Common myeloid progenitor, CD34-positive (primary cell): Measurements from ENCODE around the gene C19orf85.
"Not testable (repeated sequence)": the region's sequence is repeated elsewhere in the genome, so short reads cannot be mapped to it uniquely, and the experiment has no call there.

ENCODE experiments used
- CTCF ChIA-PET: fragments of 350-600 bp; sonication (Branson Sonifier 250); formaldehyde crosslinking; loops from one replicate; lab custom pipeline; 2021; ENCODE audit warnings: antibody characterized with exemption; lab: Charles Lee
- POLR2A ChIA-PET: fragments of 350-600 bp; sonication (Branson Sonifier 250); formaldehyde crosslinking; loops from one replicate; lab custom pipeline; 2021; ENCODE audit warnings: antibody characterized with exemption; lab: Charles Lee
- DNase-seq, 3 donors: peaks; one replicate each; pipeline versions ENCODE4 v3.0.0 to v3.0.0-alpha.2; 2013
- H3K27ac ChIP-seq, 2 experiments: 1 replicate in 1 of 2; 2 replicates in 1 of 2; pipeline ENCODE4 v1.7.0; 2013; ENCODE audit warnings: inconsistent platforms in 2 of 2, low read length in 2 of 2, mild to moderate bottlenecking in 2 of 2, low read depth in 1 of 2, moderate library complexity in 1 of 2; ENCODE audit not compliant: severe bottlenecking in 2 of 2, insufficient read depth in 1 of 2, poor library complexity in 1 of 2
- H3K27me3 ChIP-seq, 5 experiments: replicated peaks in 2 of 5; 1 replicate in 3 of 5; 2 replicates in 2 of 5; pipeline versions ENCODE4 v1.6.1 to v1.7.0; 2013; ENCODE audit warnings: low read length in 4 of 5, mild to moderate bottlenecking in 2 of 5, moderate library complexity in 2 of 5, inconsistent platforms in 1 of 5; ENCODE audit not compliant: insufficient read depth in 5 of 5, control insufficient read depth in 4 of 5
- H3K36me3 ChIP-seq, 4 experiments: 1 replicate in 2 of 4; 2 replicates in 2 of 4; pipeline versions ENCODE4 v1.6.1 to v1.7.0; 2013; ENCODE audit warnings: low read length in 3 of 4, control low read depth in 1 of 4, mild to moderate bottlenecking in 1 of 4; ENCODE audit not compliant: control insufficient read depth in 4 of 4, insufficient read depth in 4 of 4
- H3K4me1 ChIP-seq, 4 experiments: 1 replicate in 3 of 4; 2 replicates in 1 of 4; pipeline versions ENCODE4 v1.6.1 to v1.7.1; 2013; ENCODE audit warnings: low read length in 3 of 4, mild to moderate bottlenecking in 3 of 4, control low read depth in 1 of 4, inconsistent platforms in 1 of 4, moderate library complexity in 1 of 4; ENCODE audit not compliant: control insufficient read depth in 4 of 4, insufficient read depth in 4 of 4; ENCODE audit errors: control extremely low read depth in 1 of 4
- H3K4me3 ChIP-seq, 7 experiments: 1 replicate in 4 of 7; 2 replicates in 3 of 7; pipeline versions ENCODE4 v1.5.1 to v1.7.0; 2013; ENCODE audit warnings: mild to moderate bottlenecking in 7 of 7, low read length in 6 of 7, moderate library complexity in 6 of 7, inconsistent platforms in 2 of 7, low read depth in 2 of 7, control low read depth in 1 of 7; ENCODE audit not compliant: insufficient read depth in 4 of 7, control insufficient read depth in 1 of 7; ENCODE audit errors: extremely low read depth in 1 of 7
- H3K9me3 ChIP-seq, 5 experiments: 1 replicate in 4 of 5; 2 replicates in 1 of 5; pipeline versions ENCODE4 v1.6.1 to v1.7.1; 2013; ENCODE audit warnings: low read length in 4 of 5, mild to moderate bottlenecking in 2 of 5, inconsistent platforms in 1 of 5, low read depth in 1 of 5, moderate library complexity in 1 of 5; ENCODE audit not compliant: control insufficient read depth in 4 of 5, insufficient read depth in 2 of 5; ENCODE audit errors: control extremely low read depth in 1 of 5
- WGBS: methylation state at CpG from one replicate; pipeline ENCODE4 v1.1.5; 2013; ENCODE audit not compliant: insufficient coverage; 5-methylcytosine and 5-hydroxymethylcytosine counted together

The C19orf85 gene

GRCh38 chr19:55451965-55452748, 12.4 kb downstream of the C19orf85 start:
- 3% methylated on average over 29 of the region's 57 CpGs for WGBS
- H3K4me1 ChIP-seq: peaks cover 0 to 18% (median 10%) of the 10 kb centered on the region in 4 experiments
- ChIA-PET POLR2A (interaction anchor here (0.6 to 1.0 kb wide), 2 partner anchors 34 to 1361 kb away, joined by 3 read pairs; no protein-coding TSS in a partner anchor), CTCF (interaction anchor here (0.5 kb wide), 1 partner anchor 8 kb away, joined by 3 read pairs; no protein-coding TSS in a partner anchor)
- H3K27me3 ChIP-seq: peaks cover 0 to 54% (median 23%) of the 10 kb centered on the region in 5 experiments
- peak in 2 of 3 donors; percentile 51 to 53 for DNase-seq
- H3K36me3 ChIP-seq: peaks cover 0 to 17% (median 8%) of the 10 kb centered on the region in 4 experiments
- no peak overlapping the region for H3K27ac ChIP-seq
- H3K4me3 ChIP-seq: peak overlapping the region in 4 of 7 experiments; percentile 1 to 58 (median 22)
- no peaks in the 10 kb centered on the region for H3K9me3 ChIP-seq

GRCh38 chr19:55451163-55451964, 13.2 kb downstream of the C19orf85 start:
- Histone ChIP-seq H3K27me3 (peaks cover 0 to 62% (median 26%) of the 10 kb centered on the region in 5 experiments), H3K36me3 (peaks cover 0 to 14% (median 5%) of the 10 kb centered on the region in 4 experiments), H3K4me1 (peaks cover 0 to 18% (median 10%) of the 10 kb centered on the region in 4 experiments), H3K4me3 (peak overlapping the region in 4 of 7 experiments; percentile 19 to 58 (median 42)), H3K9me3 (no peaks in the 10 kb centered on the region), H3K27ac (no peak overlapping the region)
- 1% methylated on average over 51 of the region's 80 CpGs for WGBS
- peak in 1 of 3 donors; percentile 41 for DNase-seq
- ChIA-PET POLR2A (interaction anchor here (1.0 kb wide), 1 partner anchor 35 kb away, joined by 3 read pairs; no protein-coding TSS in a partner anchor), CTCF (no interaction called here)

- Histone ChIP-seq H3K36me3 (peaks cover 0 to 7% (median 2%) of the 10 kb centered on the region in 4 experiments), H3K4me1 (peaks cover 0 to 18% (median 10%) of the 10 kb centered on the region in 4 experiments), H3K4me3 (no peak overlapping the region), H3K27ac (no peak overlapping the region), H3K9me3 (no peaks in the 10 kb centered on the region), H3K27me3 (peaks cover 0 to 79% (median 34%) of the 10 kb centered on the region in 5 experiments)
- ChIA-PET CTCF (interaction anchor here (0.6 to 1.4 kb wide), 3 partner anchors 12 to 40 kb away, joined by 3 to 4 read pairs (median 3); partner anchors contain the start of gene ISOC2), POLR2A (interaction anchor here (0.6 kb wide), 1 partner anchor 12 kb away, joined by 3 read pairs; the partner anchor contains the start of gene ISOC2)
- WGBS: 46% methylated on average over 10 of the region's 16 CpGs
- no peak for DNase-seq
Observed at GRCh38 chr19:55449469-55449868, 15.1 kb downstream of the C19orf85 start.

GRCh38 chr19:55448175-55448490, 16.4 kb downstream of the C19orf85 start:
- H3K4me3 ChIP-seq, DNase-seq, H3K27ac ChIP-seq, H3K36me3 ChIP-seq, POLR2A ChIA-PET, H3K9me3 ChIP-seq, CTCF ChIA-PET: not testable (repeated sequence)
- H3K4me1 ChIP-seq: peaks cover 0 to 25% (median 13%) of the 10 kb centered on the region in 4 experiments
- no CpG with 5 or more reads among the region's 5 CpGs for WGBS
- peaks cover 0 to 93% (median 40%) of the 10 kb centered on the region in 5 experiments for H3K27me3 ChIP-seq

- 45% methylated on average over 9 of the region's 16 CpGs for WGBS
- Histone ChIP-seq H3K9me3 (no peaks in the 10 kb centered on the region), H3K4me3 (no peak overlapping the region), H3K4me1 (peaks cover 0 to 29% (median 16%) of the 10 kb centered on the region in 4 experiments), H3K27me3 (peaks cover 0 to 93% (median 40%) of the 10 kb centered on the region in 5 experiments), H3K27ac (no peak overlapping the region), H3K36me3 (no peaks in the 10 kb centered on the region)
- ChIA-PET POLR2A (no interaction called here), CTCF (interaction anchor here (0.6 kb wide), 1 partner anchor 33 kb away, joined by 3 read pairs; no protein-coding TSS in a partner anchor)
- DNase-seq: peak; percentile 71 to 84 (median 72)
Observed at GRCh38 chr19:55447421-55448174, 17.0 kb downstream of the C19orf85 start.

- DNase-seq: no peak
- peaks cover 0 to 26% (median 19%) of the 10 kb centered on the region in 4 experiments for H3K4me1 ChIP-seq
- no peak overlapping the region for H3K27ac ChIP-seq
- no peaks in the 10 kb centered on the region for H3K9me3 ChIP-seq
- WGBS: 90% methylated on average over 2 of the region's 8 CpGs
- peaks cover 0 to 93% (median 41%) of the 10 kb centered on the region in 5 experiments for H3K27me3 ChIP-seq
- H3K4me3 ChIP-seq: no peak overlapping the region
- POLR2A ChIA-PET: interaction anchor here (1.0 kb wide), 1 partner anchor 39 kb away, joined by 3 read pairs; no protein-coding TSS in a partner anchor
- CTCF ChIA-PET: interaction anchor here (0.6 to 0.7 kb wide), 2 partner anchors 8 to 299 kb away, joined by 3 read pairs; no protein-coding TSS in a partner anchor
- no peaks in the 10 kb centered on the region for H3K36me3 ChIP-seq
Observed at GRCh38 chr19:55446060-55446459, 18.5 kb downstream of the C19orf85 start.
